ENCODE data around the gene NTN1. TPM values are rescaled to one million over a fixed set of nuclear protein-coding genes. Genes with fewer than 3 reads are reported as not detected.

Gene NTN1
- total RNA-seq, 1 experiment from 2014 or later: 1.2 TPM

DNA sequence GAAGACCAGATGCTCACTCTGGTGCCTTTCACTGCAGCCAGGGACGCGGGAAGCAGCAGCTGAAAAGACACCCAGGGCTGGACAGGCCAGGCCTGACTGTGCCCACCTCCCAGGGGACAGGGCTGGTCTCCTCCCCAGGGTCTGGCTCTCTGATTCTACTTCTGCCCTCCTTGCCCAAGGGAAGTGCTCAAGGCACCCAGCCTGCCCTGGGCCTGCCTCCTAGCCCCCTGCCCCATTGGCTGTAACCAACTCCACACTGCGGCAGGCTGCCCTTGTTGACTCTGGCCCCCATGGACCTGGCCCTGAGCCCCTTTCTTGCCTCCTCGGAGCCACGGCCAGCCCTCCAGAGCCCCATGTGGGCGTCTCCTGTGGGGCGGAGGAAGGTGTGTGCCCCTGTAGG, 212.5 kb downstream of the NTN1 start:
- Histone ChIP-seq H3K27ac (ENCODE audit: insufficient read length, low read depth, low read length) (no peak overlapping the region), H4K8ac (replicated peaks; ENCODE audit: insufficient read length, low read depth, low read length) (no peak overlapping the region), H2BK15ac (ENCODE audit: low read depth, low read length) (no peak overlapping the region), H3K18ac (ENCODE audit: insufficient read length, low read depth, low read length) (no peak overlapping the region), H3K23ac (ENCODE audit: insufficient read length, low read depth, low read length) (no peak overlapping the region), H2AK5ac (ENCODE audit: insufficient read length, low read length) (no peak overlapping the region), H3K14ac (ENCODE audit: insufficient read depth, low read length) (no peak overlapping the region; the same call in 1 of the 2 replicates), H3K4me1 (ENCODE audit: insufficient read depth, low read length) (no peaks in the 10 kb centered on the region; the same call in 1 of the 2 replicates), H3T11ph (ENCODE audit: low read length) (no peak overlapping the region), H3K79me2 (ENCODE audit: insufficient read depth, low read length) (no peaks in the 10 kb centered on the region), H2BK120ac (ENCODE audit: low read depth, low read length, poor library complexity, severe bottlenecking) (no peak overlapping the region), H4K91ac (ENCODE audit: insufficient read length, low read depth, low read length) (no peak overlapping the region), H3K9me3 (ENCODE audit: control insufficient read depth, low read depth, low read length) (no peaks in the 10 kb centered on the region), H2BK20ac (ENCODE audit: low read depth, low read length, poor library complexity, severe bottlenecking) (no peak overlapping the region), H3K56ac (ENCODE audit: insufficient read length, low read depth, low read length) (no peak overlapping the region), H2BK12ac (ENCODE audit: insufficient read length, low read depth, low read length) (no peak overlapping the region), H2BK5ac (ENCODE audit: insufficient read length, low read length) (no peak overlapping the region), H2AFZ (ENCODE audit: low read length) (no peak overlapping the region), H3K27me3 (ENCODE audit: insufficient read depth, low read length) (no peaks in the 10 kb centered on the region), H3K4ac (ENCODE audit: low read depth, low read length) (no peak overlapping the region), H4K5ac (ENCODE audit: insufficient read length, low read depth, low read length) (no peak overlapping the region), H3K9ac (ENCODE audit: extremely low read depth, insufficient read length, low read length) (no peak overlapping the region), H3K23me2 (ENCODE audit: insufficient read length, low read depth, low read length, poor library complexity, severe bottlenecking) (no peaks in the 10 kb centered on the region), H4K20me1 (ENCODE audit: control insufficient read depth, insufficient read depth, insufficient read length) (no peaks in the 10 kb centered on the region), H3K79me1 (ENCODE audit: insufficient read depth, low read depth, low read length, poor library complexity, severe bottlenecking) (no peaks in the 10 kb centered on the region), H3K4me2 (ENCODE audit: insufficient read depth, insufficient read length, low read length) (no peak overlapping the region)
- Mint-ChIP-seq H3K4me1 (peaks cover 4 to 7% of the 10 kb centered on the region in 2 experiments), H3K4me3 (no peak overlapping the region), H3K9me3 (no peaks in the 10 kb centered on the region), H3K27ac (no peak overlapping the region), H3K27me3 (ENCODE audit: low read depth) (peaks cover 9% of the 10 kb centered on the region), H3K36me3 (ENCODE audit: insufficient read depth in 1 of 3, low read depth in 3 of 3) (peaks cover 0 to 1% (median 0%) of the 10 kb centered on the region in 3 experiments; a peak in 1 of 7 replicates)
- no peak for DNase-seq
- WGBS (ENCODE audit: extremely low coverage, insufficient read length, low lambda C conversion rate): no CpG with 5 or more reads among the region's 7 CpGs
- TF ChIP-seq, protein P1, sequence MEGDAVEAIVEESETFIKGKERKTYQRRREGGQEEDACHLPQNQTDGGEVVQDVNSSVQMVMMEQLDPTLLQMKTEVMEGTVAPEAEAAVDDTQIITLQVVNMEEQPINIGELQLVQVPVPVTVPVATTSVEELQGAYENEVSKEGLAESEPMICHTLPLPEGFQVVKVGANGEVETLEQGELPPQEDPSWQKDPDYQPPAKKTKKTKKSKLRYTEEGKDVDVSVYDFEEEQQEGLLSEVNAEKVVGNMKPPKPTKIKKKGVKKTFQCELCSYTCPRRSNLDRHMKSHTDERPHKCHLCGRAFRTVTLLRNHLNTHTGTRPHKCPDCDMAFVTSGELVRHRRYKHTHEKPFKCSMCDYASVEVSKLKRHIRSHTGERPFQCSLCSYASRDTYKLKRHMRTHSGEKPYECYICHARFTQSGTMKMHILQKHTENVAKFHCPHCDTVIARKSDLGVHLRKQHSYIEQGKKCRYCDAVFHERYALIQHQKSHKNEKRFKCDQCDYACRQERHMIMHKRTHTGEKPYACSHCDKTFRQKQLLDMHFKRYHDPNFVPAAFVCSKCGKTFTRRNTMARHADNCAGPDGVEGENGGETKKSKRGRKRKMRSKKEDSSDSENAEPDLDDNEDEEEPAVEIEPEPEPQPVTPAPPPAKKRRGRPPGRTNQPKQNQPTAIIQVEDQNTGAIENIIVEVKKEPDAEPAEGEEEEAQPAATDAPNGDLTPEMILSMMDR (conservative IDR thresholded peaks at IDR 0.05): no peak
